SIG-M5 (cell line): Measurements from ENCODE around the gene RALBP1.
"Not testable (repeated sequence)": the region's sequence is repeated elsewhere in the genome, so short reads cannot be mapped to it uniquely, and the experiment has no call there.

Experiments used
- DNase-seq: peaks from one replicate; lab custom pipeline; 2025; lab: John Stamatoyannopoulos, UW

The RALBP1 gene

DNA sequence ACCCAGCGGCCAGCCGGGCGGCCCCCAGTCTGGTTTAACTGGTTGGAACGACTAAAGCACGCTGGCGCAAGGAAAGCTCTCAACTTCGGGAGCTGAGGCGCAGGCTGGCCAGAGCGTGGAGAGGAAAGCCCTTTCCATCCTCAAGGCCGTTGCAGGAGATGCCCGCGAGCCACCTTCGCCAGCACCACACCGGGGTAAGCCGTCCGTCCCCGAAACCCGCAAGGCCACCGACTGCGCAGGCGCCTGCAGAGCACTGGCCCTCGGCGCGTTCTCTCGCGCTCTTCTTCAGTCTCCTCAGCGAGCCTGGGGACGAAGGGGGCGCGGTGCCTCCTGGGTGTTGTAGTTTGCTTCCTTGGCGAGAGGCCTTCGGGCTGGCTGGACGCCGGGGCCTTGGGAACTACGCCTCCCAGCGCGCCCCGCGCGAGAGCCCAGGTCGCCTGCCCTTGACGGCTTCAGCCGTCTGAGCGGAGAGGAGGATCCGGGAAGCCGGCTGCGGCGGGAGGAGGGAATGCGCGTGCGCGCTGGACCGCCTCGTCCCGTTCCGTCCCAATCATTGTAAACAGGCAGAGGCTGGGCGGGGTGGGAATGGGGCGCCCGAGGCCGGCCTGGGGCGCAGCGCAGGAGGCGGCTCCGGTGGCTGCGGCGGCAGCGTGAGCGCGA is at the start of gene RALBP1:
TSS of gene RALBP1 (plus strand) at position 531 of the 660 bp plus-strand sequence. CDS start 37,533 bp downstream, outside the sequence.
- peak; percentile 91 for DNase-seq

DNA sequence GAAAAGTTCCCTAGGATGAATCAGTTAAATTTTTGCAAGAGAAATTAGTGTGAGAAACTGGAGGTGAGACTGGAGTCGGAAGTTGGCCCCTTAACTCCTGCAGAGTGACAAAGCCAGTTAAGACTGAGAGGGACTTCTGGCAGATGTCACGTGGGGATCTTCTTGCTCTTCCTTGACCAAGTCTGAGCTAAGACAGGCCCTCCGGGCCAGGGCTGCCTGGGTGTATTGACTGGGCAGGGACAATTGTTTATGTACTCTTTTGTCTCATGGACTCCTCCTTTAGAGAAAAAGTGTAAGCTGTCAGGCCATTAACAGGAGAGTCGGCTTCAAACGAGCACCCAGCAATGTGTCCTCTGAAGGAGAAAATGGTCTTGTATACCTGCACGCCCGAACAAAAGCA is 48.6 kb upstream of the RALBP1 start:
- no peak for DNase-seq

DNA sequence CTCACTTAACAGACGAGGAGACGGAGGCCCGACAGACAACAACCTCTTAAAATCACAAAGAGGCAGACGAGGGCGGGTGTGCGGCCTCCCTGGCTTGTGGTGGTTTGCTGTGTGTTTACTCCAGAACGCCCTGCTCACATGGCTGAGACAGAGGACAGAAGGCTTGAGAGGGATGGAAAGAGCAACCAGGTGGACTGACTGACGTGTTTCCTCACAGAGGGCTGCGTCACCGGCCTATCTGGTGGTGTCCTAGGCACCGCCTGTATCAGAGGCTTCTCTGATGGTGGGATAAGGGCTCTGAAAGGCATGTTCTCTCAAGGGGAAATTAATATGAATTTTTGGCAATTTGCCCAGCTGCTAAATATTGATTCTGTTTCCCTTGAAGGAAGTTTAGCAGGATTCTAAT is 47.0 kb upstream of the RALBP1 start:
- DNase-seq: no peak

DNA sequence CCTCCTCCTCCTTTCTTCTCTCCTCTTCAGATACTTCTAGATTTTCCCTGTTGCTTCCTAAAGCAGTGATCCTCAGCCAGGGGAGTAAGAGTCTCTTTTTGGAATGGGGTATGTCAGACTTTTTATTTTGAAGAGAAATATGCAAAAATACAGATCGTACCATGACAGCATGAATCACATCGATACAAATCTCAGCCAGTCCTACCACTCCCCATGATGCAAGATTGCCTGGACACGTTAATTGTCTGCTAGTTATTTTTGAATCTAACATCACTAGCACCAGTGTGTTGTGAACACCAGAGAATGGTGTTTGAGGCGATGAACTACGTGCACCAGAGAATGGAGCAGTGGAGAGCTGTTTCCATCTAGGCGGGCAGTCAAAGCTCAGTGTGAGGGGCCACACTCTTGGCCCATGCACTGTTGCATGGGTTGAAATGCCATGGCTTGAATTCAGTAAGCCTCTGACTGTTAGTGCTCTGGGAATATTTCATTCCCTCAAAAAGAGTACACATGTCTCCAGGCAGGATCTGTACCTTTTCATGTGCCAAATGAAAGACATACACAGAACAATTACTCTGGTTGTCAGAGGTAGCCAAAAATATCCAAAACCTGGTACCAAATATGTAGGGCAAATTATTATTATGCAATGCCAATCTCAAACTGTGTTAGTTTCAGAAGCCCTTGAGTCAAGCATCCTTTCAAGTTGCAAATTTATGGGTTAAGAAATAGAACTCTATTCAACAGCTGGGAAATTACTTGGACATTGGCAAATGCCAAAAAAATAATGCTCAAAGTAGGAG is 46.3 kb upstream of the RALBP1 start:
- DNase-seq: no peak

DNA sequence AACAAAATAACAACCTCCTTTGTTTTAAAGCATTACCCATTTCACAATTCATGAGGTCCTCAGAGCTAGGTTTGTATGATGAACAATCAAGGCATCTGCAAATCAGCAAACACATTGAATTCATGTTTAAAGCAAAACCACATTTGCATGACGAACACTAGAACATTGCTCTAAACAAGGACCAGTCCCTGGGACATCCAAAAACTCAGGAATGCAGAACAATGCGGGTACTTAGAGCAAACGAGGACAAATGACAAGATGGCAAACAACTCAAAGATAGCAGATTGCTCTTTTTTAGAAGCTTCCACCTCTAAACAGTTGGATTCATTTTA is 45.7 kb upstream of the RALBP1 start:
- DNase-seq: no peak

DNA sequence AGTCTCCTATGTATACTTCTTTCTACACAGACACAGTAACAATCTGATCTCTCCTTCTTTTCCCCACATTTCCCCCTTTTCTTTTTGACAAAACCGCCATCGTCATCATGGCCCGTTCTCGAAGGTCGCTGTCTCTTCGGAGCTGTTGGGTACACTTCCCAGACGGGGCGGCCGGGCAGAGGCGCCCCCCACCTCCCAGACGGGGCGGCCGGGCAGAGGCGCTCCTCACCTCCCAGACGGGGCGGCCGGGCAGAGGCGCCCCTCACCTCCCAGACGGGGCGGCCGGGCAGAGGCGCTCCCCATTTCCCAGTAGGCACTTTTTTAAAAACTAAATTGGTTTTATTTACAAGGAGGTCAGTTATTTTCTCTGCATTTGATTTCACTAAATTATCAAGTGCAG is 45.0 kb upstream of the RALBP1 start:
- DNase-seq: not testable (repeated sequence)

DNA sequence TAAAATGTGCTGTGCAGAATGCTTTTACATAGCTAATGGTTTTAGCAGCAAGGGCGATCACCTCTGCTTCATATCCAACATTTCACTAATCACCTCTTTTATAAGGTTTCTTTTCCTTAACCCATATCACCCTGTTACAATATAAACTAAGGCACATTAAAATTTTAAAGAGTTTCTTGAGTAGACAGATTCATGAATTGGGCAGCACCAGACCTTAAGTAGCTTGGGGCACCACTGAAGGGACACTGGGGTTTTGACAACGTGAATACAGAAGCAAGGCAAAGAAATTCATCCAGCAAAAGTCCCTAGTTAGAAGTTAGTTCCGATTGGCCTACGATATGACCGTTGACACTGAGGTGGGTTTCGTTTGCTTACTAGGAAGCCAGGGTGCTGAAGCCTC is 44.0 kb upstream of the RALBP1 start:
- DNase-seq: no peak

DNA sequence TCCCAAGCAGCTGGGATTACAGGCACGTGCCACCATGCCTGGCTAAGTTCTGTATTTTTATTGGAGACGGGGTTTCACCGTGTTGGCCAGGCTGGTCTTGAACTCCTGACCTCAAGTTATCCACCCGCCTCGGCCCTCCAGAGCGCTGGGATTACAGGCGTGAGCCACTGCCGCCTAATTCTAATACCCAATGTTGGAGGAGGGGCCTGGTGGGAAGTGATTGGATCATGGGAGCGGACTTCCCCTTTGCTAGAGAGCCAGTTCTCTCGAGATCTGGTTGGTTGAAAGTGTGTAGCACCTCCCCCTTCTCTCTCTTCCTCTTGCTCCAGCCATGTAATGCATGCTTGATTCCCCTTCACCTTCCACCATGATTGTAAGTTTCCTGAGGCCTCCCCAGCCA is 42.2 kb upstream of the RALBP1 start:
- not testable (repeated sequence) for DNase-seq

DNA sequence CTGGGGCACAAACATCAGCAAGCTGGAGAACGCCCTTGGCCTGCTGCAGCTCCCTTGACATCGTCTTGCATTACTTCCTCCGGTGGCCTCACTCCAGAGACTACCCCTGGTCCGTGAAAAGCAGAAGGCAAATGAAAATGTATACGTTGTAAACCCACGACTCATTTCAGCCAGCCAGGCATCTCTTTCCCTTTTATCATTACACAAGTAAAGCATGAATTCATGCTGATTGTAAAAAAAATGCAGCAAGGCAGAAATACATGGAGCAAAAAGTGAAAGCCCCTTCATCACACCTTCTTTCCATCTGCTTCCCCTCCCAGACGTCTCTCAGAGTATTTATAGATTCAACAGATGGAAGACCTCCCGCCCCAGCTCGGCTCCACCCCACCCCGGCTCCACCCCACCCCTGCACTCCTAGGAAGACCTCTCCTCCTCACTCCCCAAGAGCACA is 41.6 kb upstream of the RALBP1 start:
- DNase-seq: no peak

DNA sequence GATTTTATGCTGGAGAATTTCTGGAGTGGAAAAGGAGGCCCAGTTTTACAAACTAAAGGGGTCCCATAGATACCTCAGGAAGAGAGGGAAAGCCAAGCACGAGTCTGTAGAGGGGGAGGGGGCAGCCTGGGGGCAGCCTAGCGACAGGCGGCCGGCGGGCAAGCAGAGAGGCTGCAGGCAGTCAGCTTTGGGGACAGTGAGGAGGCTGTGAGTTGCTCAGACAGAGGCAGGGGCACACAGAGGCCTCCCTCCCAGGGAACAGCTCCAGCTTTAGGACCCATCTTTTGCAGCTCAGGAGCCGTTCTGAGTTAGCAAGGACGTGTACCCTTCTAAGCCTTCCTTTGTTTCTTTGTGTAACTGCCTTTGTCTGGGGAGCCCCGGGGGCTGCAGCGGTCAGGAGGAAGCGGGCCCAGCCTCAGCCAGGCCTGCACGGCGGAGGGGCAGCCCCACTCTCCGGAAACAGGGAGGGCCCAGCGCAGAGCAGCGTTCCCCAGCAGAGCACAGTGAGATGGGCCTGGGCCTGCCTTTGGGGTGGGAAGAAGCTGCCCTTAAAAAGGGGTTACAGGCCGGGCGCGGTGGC is 41.1 kb upstream of the RALBP1 start:
- no peak for DNase-seq

DNA sequence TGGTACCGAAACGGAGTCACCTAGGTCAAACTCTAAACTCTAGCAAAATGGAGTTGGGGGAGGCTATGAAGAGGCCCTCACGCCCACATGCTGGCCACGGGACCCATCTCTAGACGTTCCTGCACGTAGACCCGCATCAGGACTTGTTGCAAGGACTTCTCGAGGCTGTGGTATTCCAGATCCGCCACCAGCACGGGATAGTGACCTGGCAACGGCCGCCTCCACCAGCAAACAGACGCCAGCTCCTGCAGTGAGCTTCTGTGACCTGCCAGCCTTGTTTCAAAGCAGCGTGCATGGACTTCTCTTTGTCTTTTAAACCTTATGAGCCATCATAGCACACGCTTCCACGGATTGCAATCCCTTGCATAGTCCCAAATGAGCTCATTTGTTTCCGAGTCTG is 40.3 kb upstream of the RALBP1 start:
- no peak for DNase-seq

DNA sequence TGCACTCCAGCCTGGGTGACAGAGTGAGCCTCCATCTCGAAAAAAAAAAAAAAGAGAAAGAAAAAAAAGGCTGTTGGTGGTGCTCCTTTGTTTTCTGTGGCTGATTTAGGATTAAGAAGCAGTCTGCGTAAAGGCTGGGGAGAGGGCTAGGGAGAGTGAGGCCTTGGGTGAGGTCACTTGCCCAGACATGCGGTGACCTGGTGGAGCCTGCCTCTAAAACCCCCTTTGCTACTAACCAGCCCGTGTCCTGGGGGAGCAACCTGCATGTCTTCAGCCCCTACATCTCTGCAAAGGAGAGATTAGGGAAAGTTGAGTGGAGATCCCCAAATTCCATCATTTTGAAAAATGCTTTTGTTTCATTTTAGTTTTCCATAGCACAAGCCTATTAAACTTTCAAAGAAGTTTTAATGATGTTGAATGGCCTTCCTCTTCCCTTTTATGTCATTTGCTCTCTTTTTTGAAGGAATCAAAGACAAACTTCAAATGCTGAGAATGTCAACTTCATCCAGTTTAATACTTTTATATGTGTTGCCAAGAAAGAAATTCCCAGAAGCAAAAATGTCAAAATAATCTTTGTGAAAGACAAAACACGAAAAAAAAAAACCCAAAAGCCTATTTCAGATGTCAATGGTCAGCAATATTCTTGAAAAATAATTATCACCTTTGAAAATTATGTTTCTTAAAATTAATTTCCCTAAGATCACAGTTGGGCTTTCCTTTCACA is 38.9 kb upstream of the RALBP1 start:
- no peak for DNase-seq

DNA sequence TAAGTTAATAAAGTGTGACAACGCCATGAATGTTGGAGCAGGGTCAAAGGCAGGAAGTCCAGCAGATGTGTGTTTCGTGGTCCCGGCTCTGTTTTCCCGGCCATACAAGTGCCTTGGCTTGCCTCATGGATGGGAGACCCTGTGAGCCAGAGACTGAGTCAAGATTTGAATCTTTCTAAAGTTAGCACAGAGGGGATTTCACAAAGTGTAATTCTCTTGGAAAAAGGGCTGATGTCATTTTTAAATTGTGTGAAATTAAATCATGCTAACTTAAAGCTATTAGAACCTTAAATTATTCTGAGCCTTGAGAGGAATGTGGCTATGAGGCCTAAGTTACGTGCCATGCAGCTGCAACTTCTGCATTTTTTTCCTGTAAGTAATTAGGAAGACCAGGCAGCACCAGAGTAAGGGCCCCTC is 38.3 kb upstream of the RALBP1 start:
- no peak for DNase-seq

DNA sequence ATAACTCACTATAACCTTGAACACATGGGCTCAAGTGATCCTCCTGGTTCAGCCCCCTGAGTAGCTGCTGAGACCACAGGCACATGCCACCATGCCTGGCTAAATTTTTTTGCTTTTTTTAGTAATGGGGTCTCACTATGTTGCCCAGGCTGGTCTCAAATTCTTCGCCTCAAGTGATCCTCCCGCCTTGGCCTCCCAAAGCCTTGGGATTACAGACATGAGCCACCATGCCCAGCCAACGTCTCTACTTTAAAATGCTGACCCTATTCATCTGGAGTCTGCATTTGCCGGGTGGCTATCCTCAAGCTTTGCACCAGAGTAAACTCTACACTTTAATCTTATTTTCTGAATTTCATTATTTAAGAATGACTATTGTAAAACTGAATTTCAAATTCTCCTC is 37.6 kb upstream of the RALBP1 start:
- DNase-seq: no peak

DNA sequence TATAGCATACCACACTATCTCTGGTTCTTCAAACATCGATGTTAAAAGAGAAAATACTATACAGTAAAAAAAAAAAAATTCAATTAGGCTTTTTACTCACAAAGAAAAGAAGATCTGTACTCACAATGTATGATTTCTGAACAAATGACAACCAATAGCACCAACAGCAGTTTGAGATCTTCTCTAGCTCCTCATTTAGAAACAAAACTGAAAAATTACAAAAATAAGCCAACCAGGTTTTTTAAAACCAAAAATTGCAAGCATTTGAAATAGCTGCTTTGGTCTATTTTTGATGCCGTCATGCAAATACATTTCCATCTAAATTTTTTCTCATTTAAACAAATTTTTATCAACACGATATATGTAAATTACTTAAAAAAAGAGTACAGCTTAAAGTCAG is 34.3 kb upstream of the RALBP1 start:
- no peak for DNase-seq

DNA sequence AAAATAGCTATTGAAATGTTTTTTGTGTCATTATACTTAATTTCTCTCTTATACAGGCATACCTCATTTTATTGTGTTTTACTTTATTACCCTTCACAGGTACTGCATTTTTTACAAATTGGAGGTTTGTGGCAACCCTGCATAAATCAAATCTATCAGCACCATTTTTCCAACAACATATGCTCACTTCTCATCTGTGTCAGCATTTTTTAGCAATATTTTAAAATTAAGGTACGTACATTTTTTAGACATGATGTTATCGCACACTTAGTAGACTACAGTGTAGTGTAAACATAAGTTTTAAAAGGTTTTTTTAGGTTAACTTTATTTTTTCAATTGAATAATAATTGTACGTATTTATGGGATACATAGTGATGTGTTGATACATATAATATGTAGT is 30.8 kb upstream of the RALBP1 start:
- no peak for DNase-seq

DNA sequence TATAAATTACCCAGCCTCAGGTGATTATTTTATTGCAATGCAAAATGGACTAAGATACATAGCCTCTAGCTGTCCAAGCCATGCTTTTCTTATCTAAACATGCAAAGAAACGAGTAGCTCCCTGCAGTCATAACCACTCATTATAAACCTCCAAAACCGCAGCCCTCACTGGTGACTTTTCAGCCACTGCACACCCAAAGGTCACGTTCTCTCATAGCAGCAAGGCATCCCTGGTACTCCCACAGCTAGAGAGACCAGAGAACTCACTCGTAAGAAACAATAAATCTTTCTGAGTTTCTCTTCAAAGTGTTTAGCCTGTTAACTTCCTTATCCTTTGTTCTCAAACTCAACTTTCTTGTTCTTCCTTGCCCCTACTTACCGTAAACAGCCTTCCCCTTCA is 28.5 kb upstream of the RALBP1 start:
- DNase-seq: no peak

DNA sequence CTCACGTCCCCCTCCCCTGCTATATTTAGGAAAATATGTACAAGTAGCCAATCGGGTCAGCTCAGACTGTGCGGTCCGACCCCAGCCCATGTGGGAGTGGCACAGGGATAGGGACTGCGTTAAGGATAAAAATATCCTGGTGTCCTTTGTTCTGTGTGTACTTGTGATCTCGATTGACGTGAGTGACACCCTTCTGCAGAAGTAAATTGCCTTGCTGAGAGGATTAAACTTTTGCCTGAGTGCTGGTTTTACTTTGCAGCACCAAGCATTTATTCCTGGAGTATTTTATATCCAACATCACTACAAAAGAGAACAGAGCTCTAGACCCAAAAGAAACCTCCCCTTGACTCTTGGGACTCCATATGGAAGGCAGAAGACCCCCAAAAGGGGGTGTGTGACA is 28.0 kb upstream of the RALBP1 start:
- no peak for DNase-seq

DNA sequence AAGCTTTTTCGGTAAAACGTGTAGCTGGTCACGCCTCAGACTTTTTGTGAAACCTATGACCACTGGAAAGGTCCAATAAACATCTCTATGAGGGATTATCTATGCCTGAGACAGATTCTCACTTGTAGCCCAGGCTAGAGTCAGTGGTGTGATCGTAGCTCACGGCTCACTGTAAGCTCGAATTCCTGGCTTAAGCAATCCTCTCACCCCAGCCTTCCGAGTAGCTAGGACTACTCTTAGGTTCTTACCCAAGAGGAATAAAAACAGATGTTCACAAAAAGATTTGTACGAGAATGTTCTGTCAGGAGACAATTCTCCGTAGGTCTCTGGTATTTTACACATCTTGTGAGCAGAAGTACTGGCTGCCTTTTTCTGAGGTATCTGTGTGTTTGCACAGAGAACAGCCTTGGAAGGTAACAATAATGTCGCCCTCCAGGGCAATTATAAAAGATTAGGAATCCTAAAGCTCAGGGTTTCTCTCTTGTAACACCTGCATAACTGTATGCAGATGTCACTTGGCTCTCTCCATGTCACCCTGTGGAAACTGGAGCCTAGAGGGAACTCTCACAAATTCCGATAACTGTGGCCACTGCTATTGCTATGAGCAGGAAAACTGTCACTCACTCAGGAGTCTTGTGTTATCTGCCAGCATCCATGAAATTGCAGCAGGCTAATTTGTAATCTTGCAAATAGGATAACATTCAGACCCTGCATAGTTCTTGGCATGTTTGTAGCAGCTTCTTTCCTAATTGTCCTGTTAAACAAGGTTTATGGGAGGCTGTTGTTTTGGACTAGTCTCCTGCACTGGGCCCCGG is 25.5 kb upstream of the RALBP1 start:
- DNase-seq: no peak

DNA sequence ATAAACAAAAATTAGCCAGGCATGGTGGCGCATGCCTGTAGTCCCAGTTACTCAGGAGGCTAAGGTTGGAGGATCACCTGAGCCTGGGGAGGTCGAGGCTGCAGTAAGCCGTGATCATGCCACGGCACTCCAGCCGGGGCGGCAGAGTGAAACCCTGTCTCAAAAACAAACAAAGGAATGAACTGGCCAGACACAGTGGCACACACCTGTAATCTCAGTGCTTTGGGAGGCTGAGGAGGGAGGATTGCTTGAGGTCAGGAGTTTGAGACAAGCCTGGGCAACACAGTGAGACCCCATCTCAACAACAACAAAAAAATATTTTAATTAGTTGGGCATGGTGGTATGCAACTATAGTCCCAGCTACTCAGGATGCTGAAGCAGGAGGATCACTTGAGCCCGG is 24.4 kb upstream of the RALBP1 start:
- not testable (repeated sequence) for DNase-seq

DNA sequence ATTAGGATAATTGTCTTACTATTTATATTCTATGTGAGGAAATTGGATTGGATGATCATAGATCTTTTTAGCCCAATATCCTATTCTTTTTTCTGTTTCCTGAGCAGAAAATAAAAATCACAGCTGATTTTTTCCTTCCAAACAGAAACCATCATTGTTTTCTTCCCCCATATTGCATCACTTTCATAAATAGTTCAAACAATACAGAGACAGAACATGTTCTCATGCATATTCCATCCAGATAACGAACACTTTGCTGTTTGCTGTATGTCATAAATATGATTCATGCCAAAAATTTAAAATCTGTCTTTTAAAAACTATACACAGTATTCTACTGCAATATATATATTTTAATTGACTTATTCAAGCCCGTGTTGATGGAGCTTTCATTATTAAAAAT is 22.0 kb upstream of the RALBP1 start:
- no peak for DNase-seq
